Endothelial cell of umbilical vein (primary cell): ENCODE results near the gene KCNH5.

Experiments
- EZH2 ChIP-seq: IDR thresholded peaks from 2 replicates; pipeline ENCODE4 v1.6.1; 2012; ENCODE audit warnings: borderline replicate concordance, low read depth, mild to moderate bottlenecking, moderate library complexity, low read length, inconsistent platforms; ENCODE audit not compliant: severe bottlenecking
- FOS ChIP-seq: IDR thresholded peaks from 2 replicates; pipeline ENCODE4 v1.6.1; 2011; ENCODE audit warnings: mild to moderate bottlenecking, low read length, moderate library complexity, borderline replicate concordance; ENCODE audit not compliant: insufficient read depth
- GATA2 ChIP-seq: IDR thresholded peaks from 2 replicates; pipeline ENCODE4 v1.7.0; 2011; ENCODE audit warnings: low read depth, mild to moderate bottlenecking, moderate library complexity, mixed read lengths, low read length; ENCODE audit not compliant: insufficient read length, insufficient read depth
- MYC ChIP-seq: IDR thresholded peaks from one replicate; pipeline ENCODE4 v1.6.1; 2011; ENCODE audit warnings: mild to moderate bottlenecking, low read depth, low read length
- POLR2A ChIP-seq: IDR thresholded peaks from 2 replicates; pipeline ENCODE4 v1.6.1; 2012; ENCODE audit warnings: low read depth, mild to moderate bottlenecking, control low read depth, low read length
- POLR2AphosphoS5 ChIP-seq: IDR thresholded peaks from 2 replicates; pipeline ENCODE4 v1.6.1; 2012; ENCODE audit warnings: low read depth, mild to moderate bottlenecking, control low read depth, low read length, moderate library complexity; ENCODE audit not compliant: insufficient read depth
- TF ChIP-seq, protein P1 (sequence below), 2 donors: IDR thresholded peaks; 1 replicate in 1 of 2; 2 replicates in 1 of 2; pipeline ENCODE4 v1.5.1; 2011; ENCODE audit warnings: low read length in 2 of 2, mild to moderate bottlenecking in 2 of 2, moderate library complexity in 2 of 2, control low read depth in 1 of 2, inconsistent platforms in 1 of 2, low read depth in 1 of 2; ENCODE audit not compliant: insufficient read depth in 1 of 2; ENCODE audit errors: extremely low read depth in 1 of 2

DNA sequence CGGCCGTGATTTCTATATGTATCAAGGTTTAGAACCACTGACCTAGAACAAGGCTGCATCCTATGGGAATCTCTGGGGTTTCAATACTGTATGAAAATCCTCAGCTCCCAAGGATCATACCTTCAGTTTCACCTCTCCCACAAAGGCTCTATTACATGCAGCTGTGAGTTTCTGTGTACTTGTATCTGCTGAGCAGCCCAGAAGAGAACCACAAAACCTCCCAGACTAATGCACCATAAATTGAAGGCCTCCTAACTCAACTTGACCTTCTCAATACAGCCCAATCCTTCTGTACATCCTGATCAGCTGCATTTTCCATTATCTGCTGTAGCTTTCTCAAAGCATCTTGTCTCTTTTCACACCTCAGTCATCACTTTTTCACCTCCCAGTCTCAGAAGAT, 5.4 kb upstream of the KCNH5 start:
- TF ChIP-seq POLR2A (no peak), EZH2 (no peak), MYC (no peak), GATA2 (no peak), POLR2AphosphoS5 (no peak), FOS (no peak)
- TF ChIP-seq, protein P1, sequence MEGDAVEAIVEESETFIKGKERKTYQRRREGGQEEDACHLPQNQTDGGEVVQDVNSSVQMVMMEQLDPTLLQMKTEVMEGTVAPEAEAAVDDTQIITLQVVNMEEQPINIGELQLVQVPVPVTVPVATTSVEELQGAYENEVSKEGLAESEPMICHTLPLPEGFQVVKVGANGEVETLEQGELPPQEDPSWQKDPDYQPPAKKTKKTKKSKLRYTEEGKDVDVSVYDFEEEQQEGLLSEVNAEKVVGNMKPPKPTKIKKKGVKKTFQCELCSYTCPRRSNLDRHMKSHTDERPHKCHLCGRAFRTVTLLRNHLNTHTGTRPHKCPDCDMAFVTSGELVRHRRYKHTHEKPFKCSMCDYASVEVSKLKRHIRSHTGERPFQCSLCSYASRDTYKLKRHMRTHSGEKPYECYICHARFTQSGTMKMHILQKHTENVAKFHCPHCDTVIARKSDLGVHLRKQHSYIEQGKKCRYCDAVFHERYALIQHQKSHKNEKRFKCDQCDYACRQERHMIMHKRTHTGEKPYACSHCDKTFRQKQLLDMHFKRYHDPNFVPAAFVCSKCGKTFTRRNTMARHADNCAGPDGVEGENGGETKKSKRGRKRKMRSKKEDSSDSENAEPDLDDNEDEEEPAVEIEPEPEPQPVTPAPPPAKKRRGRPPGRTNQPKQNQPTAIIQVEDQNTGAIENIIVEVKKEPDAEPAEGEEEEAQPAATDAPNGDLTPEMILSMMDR (IDR thresholded peaks at IDR 0.05; ENCODE audit: extremely low read depth in 1 of 2, insufficient read depth in 1 of 2, low read depth in 1 of 2, low read length in 2 of 2): no peak
